H1 (cell line): ENCODE measurements around the gene FGF12. TPM values are rescaled to one million over a fixed set of nuclear protein-coding genes. Genes with fewer than 3 reads are reported as not detected.

Experiments
- CHD1 ChIP-seq: IDR thresholded peaks from 2 replicates; pipeline ENCODE4 v1.6.1; 2012; ENCODE audit warnings: low read depth, low read length, improper control_type of control experiment
- CHD2 ChIP-seq: IDR thresholded peaks from 2 replicates; pipeline ENCODE4 v1.6.1; 2012; ENCODE audit warnings: low read length, improper control_type of control experiment
- JUN ChIP-seq: IDR thresholded peaks from 2 replicates; pipeline ENCODE4 v1.6.1; 2011; ENCODE audit warnings: low read depth, mild to moderate bottlenecking, improper control_type of control experiment, low read length
- RFX5 ChIP-seq: IDR thresholded peaks from 2 replicates; pipeline ENCODE4 v1.6.1; 2011; ENCODE audit warnings: low read depth, low read length, improper control_type of control experiment, borderline replicate concordance
- SP2 ChIP-seq: IDR thresholded peaks from 2 replicates; pipeline ENCODE4 v1.6.1; 2012; ENCODE audit warnings: mild to moderate bottlenecking, low read length, inconsistent platforms
- TAF1 ChIP-seq: IDR thresholded peaks from 2 replicates; pipeline ENCODE4 v1.6.1; 2011; ENCODE audit warnings: mild to moderate bottlenecking, low read depth, low read length
- TBP ChIP-seq: IDR thresholded peaks from 2 replicates; pipeline ENCODE4 v1.6.1; 2011; ENCODE audit warnings: low read depth, low read length, improper control_type of control experiment
- TEAD4 ChIP-seq: IDR thresholded peaks from 2 replicates; pipeline ENCODE4 v1.6.1; 2012; ENCODE audit warnings: low read depth, low read length, inconsistent platforms, mixed read lengths
- polyA plus RNA-seq, 7 experiments: library from polyadenylated mRNA; depleted of rRNA in 3 of 7; stranded (reverse) in 5 of 7; unstranded in 2 of 7; fragments of >200 nt in 5 of 7; fragments of 200-250 nt in 2 of 7; gene quantifications; 1 replicate in 5 of 7; 2 replicates in 1 of 7; 4 replicates in 1 of 7; pipeline versions ENCODE4 v1.2.1 to v1.2.3, GENCODE V29; 2011 to 2013; ENCODE audit warnings: missing spikeins in 2 of 7, mixed read lengths in 2 of 7
- total RNA-seq: library from RNA; stranded (reverse); fragmentation: NEBNext Ultra II Directional; extraction: Animal tissue kit (Norgen Biotek cat#: 25700); gene quantifications from 2 replicates; pipeline ENCODE4 v1.2.1, GENCODE V29; 2021

The FGF12 gene
- total and polyA plus RNA-seq, 2 of the 8 experiments (the other 6 are each of a cell fraction or from before 2014, with no cell fraction given), result 4.1 to 16.6 TPM

DNA sequence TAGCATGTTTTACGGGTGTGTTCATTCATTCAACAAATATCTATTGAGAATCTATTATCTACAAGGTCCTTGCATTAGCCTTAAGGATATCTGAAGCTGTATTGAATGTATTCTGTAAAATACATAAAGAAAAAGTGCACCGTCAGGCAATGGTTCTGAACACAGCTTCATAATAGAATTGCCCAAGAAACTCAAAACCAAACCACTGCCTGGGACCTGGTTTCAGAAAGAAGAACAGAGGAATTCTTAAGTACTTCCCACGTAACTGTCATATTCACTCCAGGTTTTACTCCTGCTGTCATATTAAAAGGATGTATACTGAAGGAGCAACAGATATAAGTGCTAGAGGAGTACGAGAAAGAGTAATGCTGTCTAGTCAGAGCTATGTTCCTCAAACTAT, 115.9 kb downstream of the FGF12 start (continued):
- no peak for TF ChIP-seq CHD1
- TF ChIP-seq TBP, result no peak
- TF ChIP-seq CHD2, result no peak
- no peak for TF ChIP-seq TAF1
- no peak for TF ChIP-seq JUN
- no peak for TF ChIP-seq RFX5
- no peak for TF ChIP-seq TEAD4
- no peak for TF ChIP-seq SP2
